Bone marrow (tissue), 2 donors: Measurements from ENCODE around the gene C2CD2.
A peak's percentile ranks its signal among the peaks of the same experiment; 100 is the strongest.
"Not testable (repeated sequence)": the region's sequence is repeated elsewhere in the genome, so short reads cannot be mapped to it uniquely, and the experiment has no call there.

Experiments
- DNase-seq, 2 donors: peaks; one replicate each; lab custom pipeline; 2025; lab: John Stamatoyannopoulos, UW

C2CD2 gene

DNA sequence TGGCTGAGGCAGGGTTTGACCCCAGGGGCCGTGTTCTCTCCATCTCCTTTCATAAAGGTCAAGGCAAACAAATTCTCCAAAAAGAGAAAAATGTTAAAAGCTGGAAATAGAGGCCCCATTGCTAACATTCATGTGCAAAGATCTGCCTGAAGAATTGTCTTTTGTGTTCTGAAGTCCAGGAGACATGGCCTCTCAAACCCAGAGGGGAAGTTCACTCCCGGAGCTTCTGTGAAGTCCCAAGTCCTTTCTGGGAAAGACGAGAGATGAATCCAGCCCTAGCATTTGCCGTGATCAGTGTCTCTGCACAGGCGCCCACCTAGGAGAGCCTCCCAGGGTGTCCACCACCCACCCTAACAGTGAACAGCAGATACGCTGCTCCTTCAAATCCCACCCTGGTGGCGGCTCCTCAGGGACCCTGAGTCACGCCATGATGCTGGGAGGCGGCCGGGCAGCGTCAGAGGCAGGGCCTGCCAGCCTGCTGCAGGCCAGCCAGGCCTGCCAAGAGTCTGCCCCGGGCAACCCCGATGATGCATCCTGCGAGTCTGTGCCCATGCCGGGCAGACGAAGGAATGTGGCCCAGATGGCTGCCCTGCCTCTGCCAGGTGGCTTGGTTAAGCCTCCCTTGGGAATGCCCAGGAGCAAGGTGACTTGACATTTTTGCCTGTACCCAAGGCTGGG lies 5.2 kb upstream of the C2CD2 start:
- DNase-seq, result no peak

DNA sequence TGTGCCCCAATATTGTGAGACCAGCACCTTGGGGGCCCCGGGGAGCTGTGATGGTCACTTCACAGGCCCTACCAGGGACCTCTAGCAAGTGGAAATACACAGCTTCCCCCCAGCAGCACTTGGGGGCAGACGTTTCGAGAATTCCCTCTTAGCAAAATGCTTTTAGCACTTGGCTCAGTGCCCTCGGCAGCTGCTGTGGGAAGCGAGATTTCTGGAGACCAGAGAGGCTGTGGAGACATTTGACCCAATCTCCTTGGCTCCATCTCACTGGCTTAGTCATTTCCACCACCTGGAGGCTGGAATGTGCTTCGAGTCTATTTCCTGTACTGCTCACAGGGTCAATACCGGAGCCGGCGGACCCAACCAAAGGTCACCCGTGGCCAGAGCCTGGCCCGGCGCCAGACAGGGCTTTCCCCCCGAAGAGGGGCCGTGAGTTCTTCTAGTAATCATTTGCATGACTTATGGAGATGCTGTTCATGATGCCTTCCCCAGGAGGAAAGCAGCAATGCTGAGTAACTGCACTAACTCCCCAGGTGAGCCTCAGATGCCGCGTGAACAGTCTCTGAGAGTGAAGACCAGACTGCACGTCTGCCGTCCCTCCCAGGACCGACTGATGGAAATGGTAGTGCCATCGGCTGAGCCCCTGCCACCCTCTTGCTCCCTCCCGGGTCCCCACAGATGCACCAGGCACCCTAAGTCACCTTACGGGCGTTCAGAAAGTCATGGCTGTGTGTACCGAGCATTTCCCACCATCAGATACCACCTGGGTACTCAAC lies 4.4 kb upstream of the C2CD2 start:
- DNase-seq, result no peak

DNA sequence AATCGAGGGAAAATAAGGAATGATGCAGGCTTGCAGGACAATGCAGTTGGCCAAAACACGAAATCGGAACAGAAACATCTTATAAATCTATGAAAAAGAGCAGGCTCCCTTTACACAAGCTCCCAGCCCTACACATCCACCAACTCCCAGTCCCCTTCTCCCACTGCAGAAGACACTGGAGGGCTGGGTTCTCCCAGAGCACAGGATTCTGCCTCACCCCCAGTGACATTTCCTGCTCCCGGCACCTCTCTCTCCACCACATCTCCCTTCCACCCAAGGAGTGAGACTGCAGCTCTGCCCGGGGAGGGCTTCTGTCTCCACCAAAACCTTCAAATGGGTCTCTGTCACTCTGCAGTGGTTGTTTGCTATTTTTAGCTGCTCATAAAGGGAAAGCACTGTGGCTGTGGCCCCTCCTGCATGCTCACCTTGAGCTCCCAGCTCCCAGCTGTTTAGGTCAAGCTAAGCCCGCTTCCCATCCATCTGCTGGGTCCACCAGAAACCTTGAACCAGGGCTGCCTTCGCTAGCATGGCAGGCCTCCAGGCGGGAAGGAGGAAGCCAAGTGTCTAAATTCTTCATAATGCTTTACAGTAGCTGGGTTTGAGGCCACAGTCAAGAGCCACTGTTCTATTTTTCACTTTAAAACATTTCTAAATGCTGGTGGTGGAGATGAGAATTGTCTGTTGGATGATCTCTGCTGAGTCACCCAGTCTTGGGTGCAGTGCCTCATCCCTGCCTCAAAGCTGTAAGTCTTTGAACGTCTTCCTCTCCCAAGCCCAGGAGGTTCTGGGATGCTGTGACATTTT lies 3.3 kb upstream of the C2CD2 start:
- DNase-seq, result peak in 1 of 2 donors; percentile 67

DNA sequence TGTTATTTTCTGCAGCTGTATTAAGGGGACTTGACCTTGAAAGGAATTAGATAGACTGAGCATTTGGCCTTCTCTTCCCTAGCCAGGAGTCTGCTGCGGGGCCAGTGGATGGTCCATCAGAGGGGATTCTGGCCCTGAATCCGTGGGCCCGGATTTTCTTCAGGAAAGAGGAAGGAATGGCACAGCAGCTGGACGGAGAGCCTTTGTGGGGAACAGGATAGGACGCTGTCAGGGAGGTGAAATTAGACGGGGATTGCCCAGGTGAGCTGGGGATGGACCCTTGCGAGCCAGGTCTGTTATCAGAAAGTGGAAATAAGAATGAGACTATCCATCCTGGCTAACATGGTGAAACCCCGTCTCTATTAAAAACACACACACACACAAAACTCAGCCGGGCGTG lies 1.7 kb upstream of the C2CD2 start:
- DNase-seq, result no peak

DNA sequence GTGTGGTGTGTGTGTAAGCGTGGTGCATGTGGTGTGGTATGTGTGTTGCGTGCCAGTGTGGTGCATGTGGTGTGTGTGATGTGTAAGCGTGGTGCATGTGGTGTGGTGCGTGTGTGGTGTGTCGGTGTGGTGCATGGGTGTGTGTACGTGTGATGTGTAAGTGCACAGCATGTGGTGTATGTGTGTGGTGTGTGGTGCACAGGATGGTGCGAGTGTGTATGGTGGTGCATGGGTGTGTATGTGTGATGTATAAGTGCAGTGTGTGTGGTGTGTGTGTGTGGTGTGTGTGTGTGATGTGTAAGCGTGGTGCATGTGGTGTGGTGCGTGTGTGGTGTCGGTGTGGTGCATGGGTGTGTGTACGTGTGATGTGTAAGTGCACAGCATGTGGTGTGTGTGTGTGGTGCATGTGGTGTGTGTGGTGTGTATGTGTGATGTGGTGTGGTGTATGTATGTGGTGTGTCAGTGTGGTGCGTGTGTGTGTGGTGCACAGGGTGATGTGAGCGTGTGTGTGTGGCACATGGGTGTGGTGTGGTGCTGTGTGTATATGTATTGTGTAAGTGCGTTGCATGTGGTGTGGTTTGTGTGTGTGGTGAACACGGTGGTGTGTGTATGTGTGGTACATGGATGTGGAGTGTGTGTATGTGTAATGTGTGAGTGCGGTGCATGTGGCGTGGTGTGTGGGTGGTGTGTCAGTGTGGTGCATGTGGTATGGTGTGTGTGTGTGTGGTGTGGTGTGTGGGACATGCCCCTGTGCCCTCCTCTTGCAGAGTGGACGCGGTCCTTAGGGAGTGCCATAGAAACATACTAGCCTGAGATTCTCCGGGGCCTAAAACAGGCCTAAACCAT lies 1.1 kb upstream of the C2CD2 start:
- no peak for DNase-seq

DNA sequence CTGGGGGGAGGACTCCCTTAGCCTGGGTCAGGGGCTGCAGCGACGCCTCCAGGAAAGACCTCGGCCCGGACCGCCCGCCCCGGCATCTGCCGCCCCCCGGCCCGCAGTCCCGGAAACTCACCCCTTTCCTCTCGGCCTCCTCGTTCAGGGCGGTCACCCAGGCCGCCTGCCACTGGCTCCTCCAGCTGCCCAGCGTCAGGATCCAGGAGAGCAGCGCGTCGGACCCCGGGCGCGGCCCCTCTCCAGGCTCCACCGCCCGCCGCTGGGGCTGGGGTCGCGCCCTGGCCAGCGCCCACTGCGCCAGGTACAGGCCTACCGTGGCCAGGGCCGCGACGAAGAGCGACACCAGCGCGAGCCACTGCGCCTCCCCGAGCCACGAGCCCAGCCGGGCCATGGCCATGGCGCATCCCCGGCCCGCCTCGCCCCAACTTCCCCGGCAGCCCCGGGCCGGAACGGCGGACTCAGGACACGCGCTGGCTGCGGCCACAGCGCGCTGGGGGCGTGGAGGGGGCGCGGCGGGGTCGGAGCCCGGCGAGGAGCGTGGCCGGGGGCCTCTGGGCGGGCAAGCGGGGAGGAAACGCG lies 478 bp downstream of the C2CD2 start:
- DNase-seq, result no peak

DNA sequence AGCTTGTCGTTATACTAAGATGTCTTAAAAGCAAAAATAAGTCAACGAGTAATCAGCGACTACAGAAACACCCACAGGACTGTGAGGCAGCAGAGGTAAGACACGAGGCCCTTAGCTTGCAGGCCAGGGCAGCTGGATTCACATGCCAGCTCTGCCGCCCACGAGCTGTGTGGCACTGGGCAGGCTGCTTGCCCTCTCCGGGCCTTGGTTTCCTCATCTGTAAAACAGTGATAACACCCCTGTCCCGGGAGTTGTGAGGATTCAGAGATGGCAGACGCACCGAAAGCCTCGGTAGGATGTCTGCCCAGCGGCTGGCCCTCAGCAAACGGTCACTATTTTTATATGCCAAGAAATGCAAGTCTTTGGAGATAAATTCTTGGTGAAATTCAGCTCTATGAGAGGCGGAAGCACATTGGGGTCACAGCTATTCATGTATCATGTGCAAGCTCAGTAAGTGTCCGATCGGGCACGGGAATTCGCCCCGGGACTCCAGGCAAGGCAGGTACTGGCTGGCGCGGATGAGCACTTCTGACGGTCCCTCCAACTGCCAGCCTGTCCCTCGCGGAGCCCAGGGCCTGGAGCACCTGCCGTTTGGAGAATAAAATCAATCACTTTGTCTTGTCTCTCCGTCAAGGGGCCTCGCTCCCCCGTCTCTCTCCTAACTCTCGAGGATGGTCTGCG lies 1.1 kb downstream of the C2CD2 start:
- no peak for DNase-seq

DNA sequence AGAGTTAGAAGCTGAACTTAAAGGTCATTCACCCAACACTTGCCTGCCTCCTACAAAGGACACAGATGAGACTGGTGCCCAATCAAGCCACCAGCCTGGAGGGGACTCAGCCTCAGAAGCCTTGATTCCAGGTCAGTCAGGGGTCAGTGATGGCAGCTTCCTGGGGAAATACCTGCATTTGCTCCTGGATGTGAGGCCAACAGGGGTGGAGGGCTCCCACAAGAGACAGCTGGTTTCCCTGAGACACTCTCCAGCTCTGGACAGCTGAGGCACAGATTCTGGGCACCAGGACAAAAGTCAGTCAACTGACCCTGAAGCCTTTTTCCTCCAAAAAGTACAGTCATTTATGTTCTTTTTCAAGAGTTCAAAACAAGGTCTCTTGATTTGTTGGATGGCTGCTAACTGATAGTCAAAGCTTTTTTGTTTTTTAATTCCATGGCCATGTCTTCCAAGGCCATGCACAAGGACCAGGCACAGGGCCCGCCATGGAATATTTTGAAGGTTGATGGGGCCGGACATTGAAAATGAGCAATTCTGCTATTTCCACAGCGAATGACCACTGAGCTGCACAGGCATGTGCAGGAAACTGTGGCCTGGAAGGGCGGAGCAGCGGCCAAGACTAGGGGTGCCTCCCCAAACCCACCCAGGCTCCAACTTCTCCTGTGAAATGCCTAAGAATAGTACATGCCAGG lies 1.8 kb downstream of the C2CD2 start:
- DNase-seq, result no peak

DNA sequence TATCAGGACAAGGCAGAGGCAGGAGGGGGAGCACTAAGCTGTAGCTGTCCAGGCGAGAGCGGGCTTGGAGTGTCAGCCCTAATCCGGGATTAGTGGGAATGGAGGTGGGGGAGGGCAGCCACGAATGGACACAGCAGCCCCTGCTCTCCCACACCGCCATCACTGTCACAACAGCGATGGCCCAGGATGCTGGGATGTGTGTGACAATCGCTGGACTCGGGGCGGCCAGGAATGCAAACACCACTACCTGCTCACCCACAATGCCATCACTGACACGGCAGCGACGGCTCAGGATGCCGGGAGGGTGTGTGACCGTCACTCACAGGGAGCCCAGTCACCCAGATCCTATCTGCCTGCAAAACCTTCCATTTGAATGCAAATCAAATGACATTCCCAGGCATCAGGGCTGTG lies 2.9 kb downstream of the C2CD2 start:
- DNase-seq, result no peak

DNA sequence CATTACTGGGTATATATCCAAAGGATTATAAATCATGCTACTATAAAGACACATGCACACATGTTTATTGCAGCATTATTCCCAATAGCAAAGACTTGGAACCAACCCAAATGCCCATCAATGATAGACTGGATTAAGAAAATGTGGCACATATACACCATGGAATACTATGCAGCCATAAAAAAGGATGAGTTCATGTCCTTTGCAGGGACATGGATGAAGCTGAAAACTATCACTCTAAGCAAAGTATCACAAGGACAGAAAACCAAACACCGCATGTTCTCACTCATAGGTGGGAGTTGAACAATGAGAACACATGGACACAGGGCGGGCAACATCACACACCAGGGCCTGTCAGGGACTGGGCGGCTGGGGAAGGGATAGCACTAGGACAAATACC lies 4.2 kb downstream of the C2CD2 start:
- not testable (repeated sequence) for DNase-seq

DNA sequence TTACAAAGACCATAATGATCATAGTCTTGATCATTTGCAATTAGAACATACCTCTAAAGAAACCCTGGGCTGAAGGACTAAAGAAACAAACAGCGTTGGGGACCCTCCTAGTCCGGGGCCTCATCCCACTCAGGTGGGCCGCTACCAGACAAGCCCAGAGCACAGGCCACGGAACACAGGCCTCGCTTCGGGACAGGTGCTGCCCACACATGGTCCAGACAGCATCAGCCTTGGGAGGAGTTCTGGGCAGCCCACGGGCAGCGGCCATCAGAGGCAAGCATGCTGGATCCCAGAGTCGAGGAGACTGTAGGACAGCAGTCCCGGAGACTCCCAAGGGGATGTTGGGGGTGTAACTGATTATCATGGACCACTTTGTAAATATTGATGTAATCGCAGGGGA lies 4.9 kb downstream of the C2CD2 start:
- no peak for DNase-seq

DNA sequence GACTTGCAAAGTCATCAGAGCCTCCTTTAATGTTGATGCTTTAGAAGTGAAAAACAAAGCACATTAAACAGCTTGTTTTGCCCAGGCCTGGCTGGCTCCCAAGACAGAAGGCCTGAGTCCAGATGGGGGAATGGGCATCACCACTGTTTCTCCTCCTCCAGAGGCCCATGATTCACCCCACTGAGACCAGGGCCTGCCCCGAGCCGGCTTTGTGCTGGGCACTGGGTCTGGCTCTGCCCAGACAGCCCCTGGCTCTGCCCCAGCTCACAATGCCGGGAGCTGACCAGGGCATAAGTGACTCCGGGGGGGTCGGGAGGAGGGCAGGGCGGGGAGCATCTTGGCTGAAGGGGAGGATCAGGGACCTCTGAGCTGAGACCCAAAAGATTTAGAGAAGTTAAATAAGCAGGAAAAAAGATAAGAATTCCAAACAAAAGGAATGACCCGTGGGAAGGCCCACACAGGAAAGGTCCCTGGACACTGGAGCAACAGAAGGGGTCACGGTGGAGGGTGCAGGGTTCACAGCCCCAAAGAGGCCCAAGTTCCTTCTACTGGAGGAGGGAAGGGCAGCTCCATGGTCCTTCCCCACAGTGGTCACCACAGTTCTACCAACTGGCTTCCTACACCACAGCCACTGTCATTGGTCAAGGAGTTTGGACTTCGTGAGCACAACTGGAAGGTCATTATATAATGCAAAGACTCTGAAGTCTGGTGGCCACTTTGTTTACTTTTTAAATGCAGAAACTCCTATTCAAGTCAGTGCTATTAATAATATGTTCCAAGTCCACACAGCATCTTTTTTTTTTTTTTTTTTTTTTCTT lies 5.5 kb downstream of the C2CD2 start:
- DNase-seq, result no peak

DNA sequence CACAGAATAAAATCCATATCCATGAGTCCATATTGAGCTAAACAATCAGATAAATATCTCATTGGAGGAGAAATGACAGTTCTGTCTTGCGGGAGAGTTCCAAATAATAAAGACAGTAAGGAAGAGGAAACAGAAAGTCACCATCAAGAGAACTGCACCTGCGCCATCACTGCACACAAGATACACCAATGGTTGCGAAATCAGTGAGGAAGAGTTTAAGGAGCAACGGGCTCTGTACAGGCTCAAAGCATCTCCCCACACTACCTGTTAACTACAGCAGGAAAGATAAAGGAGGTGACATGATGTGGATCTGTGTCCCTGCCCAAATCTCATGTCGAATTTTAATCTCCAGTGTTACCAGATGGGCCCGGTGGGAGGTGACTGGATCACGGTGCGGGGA lies 7.8 kb downstream of the C2CD2 start:
- DNase-seq, result no peak

DNA sequence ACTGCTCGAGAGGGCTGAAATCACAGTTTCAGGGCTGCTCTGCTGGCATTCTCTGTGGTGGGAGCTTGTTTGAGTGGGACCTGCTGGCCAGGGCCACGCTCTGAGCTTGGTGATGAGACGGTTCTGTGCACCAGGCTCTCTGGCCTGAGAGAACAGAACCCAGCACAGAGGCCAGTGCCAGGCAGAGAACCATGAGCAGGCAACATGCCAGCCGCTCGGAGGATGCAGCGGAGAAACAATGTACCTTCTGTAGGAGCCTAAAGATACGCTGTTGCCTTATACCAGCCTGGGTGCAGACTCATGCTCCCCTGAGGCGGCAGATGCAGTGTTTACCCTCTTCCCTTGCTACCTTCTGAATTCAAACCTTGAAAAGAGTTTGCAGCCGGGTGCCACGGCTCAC lies 10.0 kb downstream of the C2CD2 start:
- DNase-seq, result no peak

DNA sequence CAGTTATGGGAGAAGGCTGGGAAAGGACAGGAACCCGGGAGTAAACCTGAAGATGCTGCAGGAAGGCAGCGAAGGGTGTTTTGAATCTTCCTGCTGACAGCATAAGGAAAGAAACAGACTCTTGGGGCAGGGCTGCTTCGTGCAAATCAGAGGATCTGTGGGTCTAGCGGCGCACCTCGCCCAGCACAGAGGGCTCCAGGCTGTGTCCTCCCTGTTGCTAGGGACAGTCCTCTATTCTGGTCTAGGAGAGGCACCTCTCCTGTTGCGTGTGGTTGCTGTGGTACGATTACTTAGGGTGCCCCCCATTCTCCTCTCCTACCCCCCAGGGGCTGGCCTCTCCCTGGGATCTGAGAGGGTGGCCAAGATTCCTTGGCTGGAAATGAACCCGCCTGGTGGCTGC lies 11.4 kb downstream of the C2CD2 start:
- DNase-seq, result no peak

DNA sequence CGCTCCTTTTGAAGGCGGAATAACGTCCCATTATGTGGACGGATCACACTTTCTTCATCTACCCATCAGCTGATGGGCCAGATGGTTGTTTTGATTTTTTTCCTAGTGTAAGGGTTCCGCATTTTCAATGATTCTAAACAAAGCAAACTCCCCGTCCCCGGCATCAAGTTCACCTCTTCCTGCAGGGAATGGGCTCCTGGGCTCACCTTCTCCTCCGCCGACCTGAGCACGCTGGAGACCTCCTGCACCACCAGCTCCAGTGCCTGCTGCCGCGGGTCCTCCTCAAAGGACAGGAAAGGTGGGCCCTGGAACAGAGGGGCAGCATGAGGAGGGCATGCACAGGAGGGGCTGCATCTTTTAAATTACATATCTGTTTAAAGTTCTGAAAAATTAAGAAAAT lies 11.9 kb downstream of the C2CD2 start:
- no peak for DNase-seq

DNA sequence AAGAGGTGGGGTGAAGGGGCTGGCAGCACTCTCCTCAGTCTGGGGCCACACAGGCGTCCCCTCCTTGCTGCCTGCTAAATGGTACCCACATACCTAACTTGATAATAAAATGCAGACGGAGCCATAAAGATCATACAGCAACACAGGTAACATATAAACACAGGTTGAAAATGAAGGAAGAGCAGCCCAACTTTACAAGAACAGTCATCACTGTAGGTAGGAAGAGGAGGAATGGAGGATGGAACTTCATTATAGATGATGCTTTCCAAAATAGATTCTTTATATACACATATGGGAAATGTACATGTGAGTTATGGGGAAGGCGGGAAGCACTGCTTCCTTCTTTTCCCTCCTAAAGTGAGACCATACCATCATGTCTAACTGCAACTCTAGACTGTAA lies 13.4 kb downstream of the C2CD2 start:
- DNase-seq, result no peak

DNA sequence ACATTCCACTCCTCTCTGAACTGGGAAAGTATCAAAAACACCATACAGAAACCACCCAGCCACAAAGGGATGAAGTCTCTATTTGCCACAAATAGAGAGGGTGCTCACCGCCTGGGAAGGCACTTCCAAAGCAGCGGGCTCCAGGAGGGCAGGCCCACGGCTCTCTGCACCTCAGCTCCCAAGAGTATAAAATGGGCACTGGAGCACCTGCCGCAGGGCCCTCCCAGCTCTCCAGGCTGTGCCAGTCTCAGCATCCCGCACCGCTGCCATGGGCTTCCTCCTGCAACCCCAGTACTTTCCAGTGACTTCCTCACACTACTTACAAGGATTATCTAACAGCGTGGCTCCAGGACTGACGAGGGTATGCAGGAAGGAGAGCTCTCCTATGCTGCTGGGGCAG lies 14.4 kb downstream of the C2CD2 start:
- DNase-seq, result no peak

DNA sequence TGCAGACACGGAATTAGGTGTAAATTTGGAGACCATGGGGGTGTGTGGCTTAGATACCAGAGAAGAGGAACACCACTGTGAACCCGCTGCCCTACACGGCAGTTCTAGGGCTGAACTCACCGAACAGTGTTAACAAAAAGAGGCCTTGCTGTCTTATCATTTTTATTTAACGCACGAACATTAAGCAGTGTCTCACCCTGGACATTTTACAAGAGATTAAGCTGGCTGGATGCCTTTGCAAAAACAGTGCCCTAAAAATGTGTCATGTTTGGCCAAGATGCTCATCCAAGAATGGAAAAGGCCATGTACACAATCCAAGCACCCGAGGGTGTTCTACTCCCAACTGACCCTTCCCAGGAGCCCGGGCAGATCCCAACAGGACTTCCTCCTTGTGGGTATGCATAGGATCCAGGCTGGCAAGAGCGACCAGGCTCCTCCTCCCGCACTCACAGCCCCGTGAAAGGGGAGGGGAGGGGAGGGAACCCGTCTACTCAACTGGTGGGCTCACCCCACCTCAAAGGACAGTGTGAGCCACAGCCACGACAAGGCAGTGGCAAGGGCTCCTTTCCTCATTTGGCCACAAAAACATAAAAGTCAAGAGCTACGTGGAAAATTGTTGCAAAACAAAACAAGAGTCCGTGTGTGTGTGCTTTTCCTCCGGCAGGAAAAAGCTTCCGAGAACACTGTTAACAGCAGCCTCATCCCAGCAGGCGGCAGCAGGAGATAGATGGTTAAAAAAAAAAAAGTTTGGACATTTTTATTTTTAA lies 20.3 kb downstream of the C2CD2 start:
- no peak for DNase-seq
